NB4 (cell line): ENCODE results near the gene LRRC49.

Experiments used
- CTCF ChIP-seq: IDR thresholded peaks from one replicate; pipeline ENCODE4 v1.5.1; 2012; ENCODE audit warnings: low read depth, low read length
- POLR2A ChIP-seq: IDR thresholded peaks from 2 replicates; pipeline ENCODE4 v1.6.1; 2011; ENCODE audit warnings: mild to moderate bottlenecking; ENCODE audit not compliant: insufficient read length; ENCODE audit errors: extremely low read depth

DNA sequence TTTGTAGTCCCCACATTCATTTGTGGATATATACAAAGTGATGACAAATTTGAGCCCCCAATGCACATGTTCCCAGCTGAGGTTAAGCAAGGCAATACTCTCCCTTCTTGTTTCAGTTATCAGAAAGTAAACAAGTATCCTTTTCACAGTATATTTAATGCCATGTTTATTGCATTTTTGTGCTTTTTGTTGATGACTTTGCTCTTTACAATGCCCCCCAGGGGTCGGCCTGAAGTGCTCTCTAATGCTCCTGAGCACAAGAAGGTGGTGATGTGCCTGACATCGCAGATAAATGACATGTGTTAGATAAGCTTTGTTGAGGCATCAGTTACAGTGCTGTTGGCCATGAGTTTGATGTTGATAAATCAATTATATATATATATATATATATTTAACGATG lies 165.0 kb downstream of the LRRC49 start:
- no peak for TF ChIP-seq CTCF
- TF ChIP-seq POLR2A: no peak
